ENCODE data around the gene MAMDC2.
"Not testable (repeated sequence)": the region's sequence is repeated elsewhere in the genome, so short reads cannot be mapped to it uniquely, and the experiment has no call there.

The MAMDC2 gene

GRCh38 chr9:70228118-70228517, 184.5 kb downstream of the MAMDC2 start:
- H3K4me3 ChIP-seq (ENCODE audit: low read length) = no peak overlapping the region
- no peaks in the 10 kb centered on the region for H3K4me1 ChIP-seq (ENCODE audit: control insufficient read depth, insufficient read depth, low read length)
- DNase-seq (ENCODE audit: low read depth, low spot score) = no peak
- no CpG with 5 or more reads among the region's 2 CpGs for WGBS (ENCODE audit: insufficient coverage, insufficient read length)
- H3K9me3 ChIP-seq (ENCODE audit: control insufficient read depth, insufficient read depth, low read length) = no peaks in the 10 kb centered on the region
- no peak overlapping the region for H3K27ac ChIP-seq (ENCODE audit: low read length)
- no peaks in the 10 kb centered on the region for H3K36me3 ChIP-seq (ENCODE audit: control insufficient read depth, insufficient read depth, low read length)
- H3K27me3 ChIP-seq (ENCODE audit: control insufficient read depth, insufficient read depth, low read length) = no peaks in the 10 kb centered on the region

- DNase-seq (ENCODE audit: low read depth, low spot score) = no peak
Measured at GRCh38 chr9:70228611-70229010, 185.0 kb downstream of the MAMDC2 start.

GRCh38 chr9:70229026-70229425, 185.4 kb downstream of the MAMDC2 start:
- no peaks in the 10 kb centered on the region for H3K4me1 ChIP-seq (ENCODE audit: control insufficient read depth, insufficient read depth, low read length)
- no CpG with 5 or more reads among the region's 4 CpGs for WGBS (ENCODE audit: insufficient coverage, insufficient read length)
- H3K4me3 ChIP-seq (ENCODE audit: low read length) = no peak overlapping the region
- no peaks in the 10 kb centered on the region for H3K9me3 ChIP-seq (ENCODE audit: control insufficient read depth, insufficient read depth, low read length)
- H3K27me3 ChIP-seq (ENCODE audit: control insufficient read depth, insufficient read depth, low read length) = no peaks in the 10 kb centered on the region
- no peak for DNase-seq (ENCODE audit: low read depth, low spot score)
- H3K36me3 ChIP-seq (ENCODE audit: control insufficient read depth, insufficient read depth, low read length) = no peaks in the 10 kb centered on the region
- no peak overlapping the region for H3K27ac ChIP-seq (ENCODE audit: low read length)

More at GRCh38 chr9:70228611-70229010, 185.0 kb downstream of the MAMDC2 start:
- no peak overlapping the region for H3K27ac ChIP-seq (ENCODE audit: low read length)
- H3K36me3 ChIP-seq (ENCODE audit: control insufficient read depth, insufficient read depth, low read length) = no peaks in the 10 kb centered on the region
- H3K4me3 ChIP-seq (ENCODE audit: low read length) = no peak overlapping the region
- no peaks in the 10 kb centered on the region for H3K9me3 ChIP-seq (ENCODE audit: control insufficient read depth, insufficient read depth, low read length)
- H3K27me3 ChIP-seq (ENCODE audit: control insufficient read depth, insufficient read depth, low read length) = no peaks in the 10 kb centered on the region
- WGBS (ENCODE audit: insufficient coverage, insufficient read length) = no CpG with 5 or more reads among the region's 2 CpGs
- no peaks in the 10 kb centered on the region for H3K4me1 ChIP-seq (ENCODE audit: control insufficient read depth, insufficient read depth, low read length)

GRCh38 chr9:70229579-70229978, 185.9 kb downstream of the MAMDC2 start:
- Histone ChIP-seq H3K36me3 (ENCODE audit: control insufficient read depth, insufficient read depth, low read length) (no peaks in the 10 kb centered on the region), H3K4me1 (ENCODE audit: control insufficient read depth, insufficient read depth, low read length) (no peaks in the 10 kb centered on the region), H3K4me3 (ENCODE audit: low read length) (no peak overlapping the region), H3K27me3 (ENCODE audit: control insufficient read depth, insufficient read depth, low read length) (no peaks in the 10 kb centered on the region), H3K9me3 (ENCODE audit: control insufficient read depth, insufficient read depth, low read length) (no peaks in the 10 kb centered on the region), H3K27ac (ENCODE audit: low read length) (no peak overlapping the region)
- no CpG with 5 or more reads among the region's 3 CpGs for WGBS (ENCODE audit: insufficient coverage, insufficient read length)
- DNase-seq (ENCODE audit: low read depth, low spot score) = no peak

DNA sequence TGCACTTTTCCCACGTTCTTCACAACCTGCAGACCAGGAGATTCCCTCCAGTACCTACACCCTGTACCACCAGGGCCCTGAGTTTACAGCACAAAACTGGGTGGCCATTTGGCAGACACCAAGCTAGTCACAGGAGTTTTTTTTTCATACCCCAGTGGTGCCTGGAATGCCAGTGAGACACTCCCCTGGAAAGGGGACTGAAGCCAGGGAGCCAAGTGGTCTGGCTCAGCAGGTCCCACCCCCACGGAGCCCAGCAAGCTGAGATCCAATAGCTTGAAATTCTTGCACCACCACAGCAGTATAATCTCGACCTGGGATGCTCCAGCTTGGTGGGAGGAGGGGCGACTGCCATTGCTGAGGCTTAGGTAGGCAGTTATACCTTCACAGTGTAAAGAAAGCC, 188.8 kb downstream of the MAMDC2 start:
- DNase-seq (ENCODE audit: low read depth, low spot score) = no peak
- H3K36me3 ChIP-seq (ENCODE audit: control insufficient read depth, insufficient read depth, low read length) = no peaks in the 10 kb centered on the region
- H3K27ac ChIP-seq (ENCODE audit: low read length) = no peak overlapping the region
- H3K4me3 ChIP-seq (ENCODE audit: low read length) = no peak overlapping the region
- no peaks in the 10 kb centered on the region for H3K4me1 ChIP-seq (ENCODE audit: control insufficient read depth, insufficient read depth, low read length)
- H3K27me3 ChIP-seq (ENCODE audit: control insufficient read depth, insufficient read depth, low read length) = no peaks in the 10 kb centered on the region
- no CpG with 5 or more reads among the region's 4 CpGs for WGBS (ENCODE audit: insufficient coverage, insufficient read length)
- H3K9me3 ChIP-seq (ENCODE audit: control insufficient read depth, insufficient read depth, low read length) = no peaks in the 10 kb centered on the region

DNA sequence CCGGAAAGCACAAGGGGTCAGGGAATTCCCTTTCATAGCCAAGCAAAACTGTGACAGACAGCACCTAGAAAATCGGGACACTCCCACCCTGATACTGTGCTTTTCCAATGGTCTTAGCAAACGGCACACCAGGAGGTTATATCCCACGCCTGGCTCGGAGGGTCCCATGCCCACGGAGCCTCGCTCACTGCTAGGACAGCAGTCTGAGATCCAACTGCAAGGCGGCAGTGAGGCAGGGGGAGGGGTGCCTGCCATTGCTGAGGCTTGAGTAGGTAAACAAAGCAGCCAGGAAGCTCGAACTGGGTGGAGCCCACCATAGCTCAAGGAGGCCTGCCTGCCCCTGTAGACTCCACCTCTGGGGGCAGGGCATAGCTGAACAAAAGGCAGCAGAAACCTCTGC, 190.6 kb downstream of the MAMDC2 start:
- H3K27me3 ChIP-seq (ENCODE audit: control insufficient read depth, insufficient read depth, low read length); H3K4me1 ChIP-seq (ENCODE audit: control insufficient read depth, insufficient read depth, low read length); H3K4me3 ChIP-seq (ENCODE audit: low read length); H3K36me3 ChIP-seq (ENCODE audit: control insufficient read depth, insufficient read depth, low read length); H3K27ac ChIP-seq (ENCODE audit: low read length); DNase-seq (ENCODE audit: low read depth, low spot score); H3K9me3 ChIP-seq (ENCODE audit: control insufficient read depth, insufficient read depth, low read length): not testable (repeated sequence)
- WGBS (ENCODE audit: insufficient coverage, insufficient read length) = no CpG with 5 or more reads among the region's 9 CpGs

GRCh38 chr9:70245952-70246351, 202.3 kb downstream of the MAMDC2 start:
- no CpG with 5 or more reads among the region's 1 CpG for WGBS (ENCODE audit: insufficient coverage, insufficient read length)
- H3K36me3 ChIP-seq (ENCODE audit: control insufficient read depth, insufficient read depth, low read length); H3K9me3 ChIP-seq (ENCODE audit: control insufficient read depth, insufficient read depth, low read length); H3K4me3 ChIP-seq (ENCODE audit: low read length); H3K27me3 ChIP-seq (ENCODE audit: control insufficient read depth, insufficient read depth, low read length); DNase-seq (ENCODE audit: low read depth, low spot score); H3K4me1 ChIP-seq (ENCODE audit: control insufficient read depth, insufficient read depth, low read length); H3K27ac ChIP-seq (ENCODE audit: low read length): not testable (repeated sequence)

DNA sequence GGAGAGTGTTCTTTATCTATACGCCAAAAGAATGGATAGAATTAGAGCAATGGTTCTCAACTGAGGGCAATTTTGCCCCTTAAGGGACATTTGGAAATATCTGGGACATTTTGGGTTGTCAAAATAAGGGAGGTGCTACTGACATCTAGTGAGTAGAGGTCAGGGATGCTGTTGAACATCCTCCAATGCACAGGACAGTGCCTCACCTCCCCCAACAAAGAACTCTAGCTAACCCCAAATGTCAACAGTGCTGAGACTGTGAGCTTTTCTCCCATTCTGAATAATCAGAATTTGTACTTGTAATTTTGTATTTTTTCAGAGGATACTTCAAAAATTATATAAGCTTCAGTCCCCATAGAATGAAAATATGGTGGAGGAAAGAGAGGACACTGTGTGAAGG, 206.6 kb downstream of the MAMDC2 start:
- no peak for DNase-seq (ENCODE audit: low read depth, low spot score)
- Histone ChIP-seq H3K4me1 (ENCODE audit: control insufficient read depth, insufficient read depth, low read length) (no peaks in the 10 kb centered on the region), H3K36me3 (ENCODE audit: control insufficient read depth, insufficient read depth, low read length) (no peaks in the 10 kb centered on the region), H3K4me3 (ENCODE audit: low read length) (no peak overlapping the region), H3K9me3 (ENCODE audit: control insufficient read depth, insufficient read depth, low read length) (no peaks in the 10 kb centered on the region), H3K27ac (ENCODE audit: low read length) (no peak overlapping the region), H3K27me3 (ENCODE audit: control insufficient read depth, insufficient read depth, low read length) (no peaks in the 10 kb centered on the region)
- no CpG with 5 or more reads among the region's 1 CpG for WGBS (ENCODE audit: insufficient coverage, insufficient read length)

GRCh38 chr9:70255486-70255885, 211.8 kb downstream of the MAMDC2 start:
- no peak for DNase-seq (ENCODE audit: low read depth, low spot score)
- Histone ChIP-seq H3K27ac (ENCODE audit: low read length) (no peak overlapping the region), H3K36me3 (ENCODE audit: control insufficient read depth, insufficient read depth, low read length) (no peaks in the 10 kb centered on the region), H3K9me3 (ENCODE audit: control insufficient read depth, insufficient read depth, low read length) (no peaks in the 10 kb centered on the region), H3K4me3 (ENCODE audit: low read length) (no peak overlapping the region), H3K27me3 (ENCODE audit: control insufficient read depth, insufficient read depth, low read length) (no peaks in the 10 kb centered on the region), H3K4me1 (ENCODE audit: control insufficient read depth, insufficient read depth, low read length) (no peaks in the 10 kb centered on the region)

DNA sequence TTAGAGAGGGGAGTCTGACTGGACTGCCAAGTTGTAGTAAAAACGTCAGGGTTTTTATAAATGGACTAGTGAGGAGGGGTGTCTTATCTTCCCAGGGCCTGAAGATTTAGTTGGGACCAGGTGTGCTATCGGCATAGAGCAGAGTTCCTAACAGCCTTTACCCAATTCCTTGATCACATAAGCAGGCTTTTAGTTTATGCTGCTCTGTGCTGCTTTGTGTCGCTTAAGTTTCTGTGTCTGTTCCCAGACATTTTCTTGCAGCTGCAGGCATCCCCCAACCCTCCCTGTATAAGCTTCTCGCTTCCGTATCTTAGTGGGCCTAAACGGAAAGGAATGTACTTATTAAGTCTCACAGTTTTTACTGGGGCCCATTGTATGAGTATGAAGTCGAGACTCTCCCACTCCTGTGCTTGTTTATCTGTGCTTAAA, 212.5 kb downstream of the MAMDC2 start:
- H3K27ac ChIP-seq (ENCODE audit: low read length) = no peak overlapping the region
- no peaks in the 10 kb centered on the region for H3K27me3 ChIP-seq (ENCODE audit: control insufficient read depth, insufficient read depth, low read length)
- no peaks in the 10 kb centered on the region for H3K9me3 ChIP-seq (ENCODE audit: control insufficient read depth, insufficient read depth, low read length)
- WGBS (ENCODE audit: insufficient coverage, insufficient read length) = no CpG with 5 or more reads among the region's 7 CpGs
- no peak overlapping the region for H3K4me3 ChIP-seq (ENCODE audit: low read length)
- H3K4me1 ChIP-seq (ENCODE audit: control insufficient read depth, insufficient read depth, low read length) = no peaks in the 10 kb centered on the region
- no peaks in the 10 kb centered on the region for H3K36me3 ChIP-seq (ENCODE audit: control insufficient read depth, insufficient read depth, low read length)
- no peak for DNase-seq (ENCODE audit: low read depth, low spot score)

- H3K27me3 ChIP-seq (ENCODE audit: control insufficient read depth, insufficient read depth, low read length) = no peaks in the 10 kb centered on the region
- H3K4me3 ChIP-seq (ENCODE audit: low read length) = no peak overlapping the region
- no peak overlapping the region for H3K27ac ChIP-seq (ENCODE audit: low read length)
- WGBS (ENCODE audit: insufficient coverage, insufficient read length) = no CpG with 5 or more reads among the region's 3 CpGs
- H3K4me1 ChIP-seq (ENCODE audit: control insufficient read depth, insufficient read depth, low read length) = no peaks in the 10 kb centered on the region
- DNase-seq (ENCODE audit: low read depth, low spot score) = no peak
- H3K36me3 ChIP-seq (ENCODE audit: control insufficient read depth, insufficient read depth, low read length) = no peaks in the 10 kb centered on the region
- no peaks in the 10 kb centered on the region for H3K9me3 ChIP-seq (ENCODE audit: control insufficient read depth, insufficient read depth, low read length)
Measured at GRCh38 chr9:70257502-70257901, 213.9 kb downstream of the MAMDC2 start.
